Skeletal muscle tissue (tissue), 4 donors: ENCODE data around the gene KNDC1. TPM values are rescaled to one million over a fixed set of nuclear protein-coding genes. Genes with fewer than 3 reads are reported as not detected.

Source experiments
- H3K27ac ChIP-seq: one replicate; pipeline ENCODE4 v1.7.0; 2013; ENCODE audit warnings: mild to moderate bottlenecking, low read depth, low read length, inconsistent platforms
- H3K27me3 ChIP-seq, 3 donors: one replicate each; pipeline ENCODE4 v1.7.0; 2013; ENCODE audit warnings: low read length in 3 of 3; ENCODE audit not compliant: control insufficient read depth in 3 of 3, insufficient read depth in 3 of 3
- H3K36me3 ChIP-seq, 3 donors: one replicate each; pipeline ENCODE4 v1.7.0; 2013; ENCODE audit warnings: low read length in 3 of 3; ENCODE audit not compliant: control insufficient read depth in 3 of 3, insufficient read depth in 3 of 3
- H3K4me1 ChIP-seq, 3 donors: one replicate each; pipeline ENCODE4 v1.7.0; 2013; ENCODE audit warnings: low read length in 3 of 3, mild to moderate bottlenecking in 3 of 3; ENCODE audit not compliant: control insufficient read depth in 3 of 3, insufficient read depth in 3 of 3
- H3K4me3 ChIP-seq, 3 donors: one replicate each; pipeline ENCODE4 v1.7.0; 2013; ENCODE audit warnings: low read length in 3 of 3
- H3K9ac ChIP-seq, 3 donors: one replicate each; pipeline ENCODE4 v1.7.0; 2013; ENCODE audit warnings: low read length in 3 of 3, mild to moderate bottlenecking in 3 of 3, moderate library complexity in 2 of 3, low read depth in 1 of 3
- H3K9me3 ChIP-seq, 3 donors: one replicate each; pipeline ENCODE4 v1.7.0; 2013; ENCODE audit warnings: low read length in 3 of 3; ENCODE audit not compliant: control insufficient read depth in 3 of 3
- total RNA-seq: library from RNA; depleted of rRNA; stranded (reverse); fragments of >200 nt; gene quantifications from one replicate; pipeline ENCODE4 v1.2.3, GENCODE V29; 2014
- donor health status: Osteomylitis.

Gene KNDC1
- total RNA-seq, 1 donor from 2014 or later, result 0.52 TPM

DNA sequence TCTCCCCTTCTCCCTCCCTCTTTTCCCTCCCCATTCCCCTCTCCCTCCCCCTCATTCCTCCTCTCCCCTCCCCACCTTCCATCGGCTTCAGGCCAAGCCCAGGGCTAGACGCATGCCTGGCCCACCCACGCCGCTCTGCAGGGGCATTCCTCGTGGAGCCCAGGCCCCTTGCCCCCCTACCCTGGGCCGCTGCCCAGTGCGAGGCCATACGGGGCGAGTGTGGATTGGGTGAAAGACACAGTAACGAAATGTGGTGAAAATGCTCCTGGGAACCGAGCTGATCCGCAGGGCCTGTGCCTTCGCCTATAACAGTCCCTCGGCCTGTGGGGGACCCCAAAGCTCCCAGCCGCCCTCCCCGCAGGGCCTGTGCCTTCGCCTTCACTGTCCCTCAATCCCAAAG is 44.0 kb upstream of the KNDC1 start:
- Histone ChIP-seq H3K27me3 (peaks cover 0 to under 1% (median 0%) of the 10 kb centered on the region in 3 donors), H3K4me1 (peaks cover 13 to 23% (median 17%) of the 10 kb centered on the region in 3 donors), H3K36me3 (no peaks in the 10 kb centered on the region), H3K9me3 (peaks cover 0 to 3% (median 0%) of the 10 kb centered on the region in 3 donors), H3K27ac (no peak overlapping the region), H3K4me3 (no peak overlapping the region), H3K9ac (no peak overlapping the region)

DNA sequence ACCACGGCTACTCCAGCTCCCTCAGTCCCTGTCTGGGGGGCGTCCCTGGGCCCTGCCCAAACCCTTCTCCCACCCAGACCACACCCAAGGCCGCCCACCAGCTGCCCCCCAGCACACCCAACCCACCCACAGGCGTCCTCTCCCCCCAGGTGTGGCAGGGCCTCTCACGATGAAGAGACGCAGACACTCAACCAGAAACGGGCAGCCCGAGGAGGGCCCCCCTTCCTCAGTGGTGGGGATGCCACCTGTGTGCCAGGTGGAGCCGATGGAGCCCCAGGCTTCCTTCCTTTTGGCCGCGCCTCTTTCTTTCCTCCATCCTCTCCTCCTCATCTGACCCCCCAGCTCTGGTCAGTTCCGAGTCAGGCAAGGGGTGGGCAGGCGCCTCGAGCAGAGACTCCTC is 43.6 kb upstream of the KNDC1 start:
- peaks cover 13 to 22% (median 17%) of the 10 kb centered on the region in 3 donors for H3K4me1 ChIP-seq
- H3K4me3 ChIP-seq, result no peak overlapping the region
- peak overlapping the region; percentile 89 for H3K27ac ChIP-seq
- no peak overlapping the region for H3K9ac ChIP-seq
- peaks cover 0 to 4% (median 0%) of the 10 kb centered on the region in 3 donors for H3K27me3 ChIP-seq
- peaks cover 0 to 2% (median 0%) of the 10 kb centered on the region in 3 donors for H3K36me3 ChIP-seq
- H3K9me3 ChIP-seq, result peaks cover 0 to 3% (median 0%) of the 10 kb centered on the region in 3 donors

DNA sequence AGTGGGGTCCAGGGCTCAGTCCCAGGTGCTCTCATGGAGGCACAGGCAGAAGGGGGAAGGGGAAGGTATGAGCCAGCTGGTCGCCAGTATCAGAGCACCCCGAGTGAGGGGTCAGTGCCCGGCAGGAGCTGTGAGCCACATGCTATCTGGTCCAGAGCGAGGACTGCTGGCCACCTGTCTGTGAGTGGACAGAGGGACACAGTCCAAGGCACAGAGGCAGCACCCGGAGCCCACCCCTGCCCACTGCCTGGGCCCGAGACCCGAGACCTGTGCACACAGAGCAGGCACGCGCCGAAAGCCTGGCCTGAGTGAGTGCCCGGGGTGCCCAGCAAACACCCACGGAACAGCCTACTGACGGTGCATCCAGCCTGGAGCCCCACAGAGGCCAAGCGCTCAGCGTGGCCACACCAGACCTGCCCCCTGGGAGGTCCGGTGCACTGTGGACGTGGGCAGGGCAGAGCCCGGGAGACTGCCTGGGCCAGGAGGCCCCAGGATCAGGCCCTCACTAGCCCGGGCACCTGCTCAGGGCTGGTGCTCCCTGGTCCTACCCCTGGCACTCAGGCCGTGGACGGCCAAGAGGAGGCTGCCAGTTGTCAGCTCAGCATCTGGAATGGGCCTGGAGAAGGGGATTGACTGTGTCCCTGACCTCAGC is 42.9 kb upstream of the KNDC1 start:
- H3K36me3 ChIP-seq, result peaks cover 0 to 2% (median 0%) of the 10 kb centered on the region in 3 donors
- H3K27ac ChIP-seq, result peak overlapping the region; percentile 89
- H3K9me3 ChIP-seq, result peaks cover 0 to 3% (median 0%) of the 10 kb centered on the region in 3 donors
- peaks cover 13 to 22% (median 17%) of the 10 kb centered on the region in 3 donors for H3K4me1 ChIP-seq
- H3K27me3 ChIP-seq, result peaks cover 0 to 4% (median 0%) of the 10 kb centered on the region in 3 donors
- H3K9ac ChIP-seq, result peak overlapping the region in 2 of 3 donors; percentile 57 to 68
- H3K4me3 ChIP-seq, result peak overlapping the region in 1 of 3 donors; percentile 22

DNA sequence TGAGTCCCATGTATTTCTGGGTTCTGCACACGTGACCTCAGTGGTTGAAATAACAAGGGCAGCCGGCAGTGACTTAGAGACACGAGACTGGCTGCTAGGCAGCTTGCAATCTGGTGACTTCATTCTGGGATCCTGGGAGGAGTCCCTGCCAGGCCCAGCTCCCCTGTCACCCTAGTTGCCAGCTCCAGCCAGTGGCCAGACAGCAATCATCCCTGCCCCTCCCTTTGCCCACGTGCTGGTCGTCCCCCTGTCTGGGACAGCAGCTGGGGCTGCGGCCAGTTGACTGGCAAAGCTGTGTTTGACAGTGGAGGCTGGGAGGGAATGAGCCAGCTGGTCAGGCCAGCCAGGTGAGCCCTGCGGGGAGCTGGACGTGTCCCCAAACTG is 42.3 kb upstream of the KNDC1 start:
- no peak overlapping the region for H3K4me3 ChIP-seq
- peaks cover 0 to 2% (median 0%) of the 10 kb centered on the region in 3 donors for H3K36me3 ChIP-seq
- peaks cover 13 to 22% (median 17%) of the 10 kb centered on the region in 3 donors for H3K4me1 ChIP-seq
- H3K27me3 ChIP-seq, result peaks cover 0 to 4% (median 0%) of the 10 kb centered on the region in 3 donors
- peaks cover 0 to 3% (median 0%) of the 10 kb centered on the region in 3 donors for H3K9me3 ChIP-seq
- H3K9ac ChIP-seq, result peak overlapping the region in 2 of 3 donors; percentile 33
- H3K27ac ChIP-seq, result peak overlapping the region; percentile 89

DNA sequence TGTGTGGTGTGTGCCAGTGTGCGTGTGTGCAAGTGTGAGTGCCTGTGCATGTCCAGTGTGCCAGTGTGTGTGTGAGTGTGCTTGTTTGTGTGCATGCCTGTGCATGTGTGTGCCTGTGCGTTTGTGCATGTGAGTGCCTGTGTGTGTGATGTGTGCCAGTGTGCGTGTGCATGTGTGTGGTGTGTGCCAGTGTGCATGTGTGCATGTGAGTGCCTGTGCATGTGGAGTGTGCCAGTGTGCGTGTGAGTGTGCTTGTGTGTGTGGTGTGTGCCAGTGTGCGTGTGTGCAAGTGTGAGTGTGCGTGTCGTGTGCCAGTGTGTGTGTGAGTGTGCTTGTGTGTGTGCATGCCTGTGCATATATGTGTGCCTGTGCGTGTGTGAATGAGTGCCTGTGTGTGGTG is 38.5 kb upstream of the KNDC1 start:
- peaks cover 5 to 18% (median 12%) of the 10 kb centered on the region in 3 donors for H3K27me3 ChIP-seq
- peaks cover 0 to 2% (median 0%) of the 10 kb centered on the region in 3 donors for H3K36me3 ChIP-seq
- H3K4me1 ChIP-seq, result peaks cover 13 to 18% (median 15%) of the 10 kb centered on the region in 3 donors
- no peak overlapping the region for H3K9ac ChIP-seq
- no peak overlapping the region for H3K4me3 ChIP-seq
- peaks cover 0 to 3% (median 0%) of the 10 kb centered on the region in 3 donors for H3K9me3 ChIP-seq
- no peak overlapping the region for H3K27ac ChIP-seq

DNA sequence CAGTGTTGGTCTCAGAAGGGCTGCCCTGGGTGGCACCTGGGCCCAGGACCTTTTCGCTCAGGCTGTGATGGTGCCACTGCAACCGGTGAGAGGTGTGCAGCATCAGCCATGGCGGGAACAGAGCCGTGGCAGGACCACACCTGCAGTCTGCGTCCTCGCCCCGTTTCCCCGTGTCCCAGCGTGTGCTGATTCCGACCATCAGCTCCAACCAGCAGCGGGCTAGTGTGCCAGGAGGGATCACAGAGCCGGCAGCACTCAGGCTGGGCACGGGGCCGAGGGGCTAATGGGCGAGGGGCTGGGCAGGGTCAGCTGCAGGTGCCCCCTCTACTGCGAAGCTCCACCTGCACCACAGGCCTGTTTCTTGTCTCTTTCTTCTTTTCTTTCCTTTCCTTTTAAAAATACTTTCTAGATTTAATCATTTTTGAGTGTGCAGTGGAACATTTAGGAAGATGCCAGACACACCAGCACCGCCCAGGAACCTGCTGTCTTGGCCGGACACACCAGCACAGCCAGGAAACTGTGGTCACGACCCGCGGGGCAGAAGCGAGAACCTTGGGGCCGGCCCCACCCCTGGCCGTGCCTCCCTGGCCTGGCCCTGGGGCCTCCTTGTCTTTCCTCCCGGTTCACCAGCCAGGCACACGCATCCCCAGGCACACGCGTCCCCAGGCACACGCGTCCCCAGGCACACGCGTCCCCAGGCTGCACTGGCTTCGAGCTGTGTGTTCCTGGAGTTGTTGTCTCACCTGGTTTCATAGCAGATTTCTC is 37.7 kb upstream of the KNDC1 start:
- H3K9me3 ChIP-seq, result peaks cover 0 to 3% (median 0%) of the 10 kb centered on the region in 3 donors
- no peak overlapping the region for H3K4me3 ChIP-seq
- no peak overlapping the region for H3K27ac ChIP-seq
- H3K36me3 ChIP-seq, result peaks cover 0 to 2% (median 0%) of the 10 kb centered on the region in 3 donors
- H3K9ac ChIP-seq, result no peak overlapping the region
- peaks cover 4 to 10% (median 7%) of the 10 kb centered on the region in 3 donors for H3K4me1 ChIP-seq
- H3K27me3 ChIP-seq, result peaks cover 5 to 21% (median 12%) of the 10 kb centered on the region in 3 donors

DNA sequence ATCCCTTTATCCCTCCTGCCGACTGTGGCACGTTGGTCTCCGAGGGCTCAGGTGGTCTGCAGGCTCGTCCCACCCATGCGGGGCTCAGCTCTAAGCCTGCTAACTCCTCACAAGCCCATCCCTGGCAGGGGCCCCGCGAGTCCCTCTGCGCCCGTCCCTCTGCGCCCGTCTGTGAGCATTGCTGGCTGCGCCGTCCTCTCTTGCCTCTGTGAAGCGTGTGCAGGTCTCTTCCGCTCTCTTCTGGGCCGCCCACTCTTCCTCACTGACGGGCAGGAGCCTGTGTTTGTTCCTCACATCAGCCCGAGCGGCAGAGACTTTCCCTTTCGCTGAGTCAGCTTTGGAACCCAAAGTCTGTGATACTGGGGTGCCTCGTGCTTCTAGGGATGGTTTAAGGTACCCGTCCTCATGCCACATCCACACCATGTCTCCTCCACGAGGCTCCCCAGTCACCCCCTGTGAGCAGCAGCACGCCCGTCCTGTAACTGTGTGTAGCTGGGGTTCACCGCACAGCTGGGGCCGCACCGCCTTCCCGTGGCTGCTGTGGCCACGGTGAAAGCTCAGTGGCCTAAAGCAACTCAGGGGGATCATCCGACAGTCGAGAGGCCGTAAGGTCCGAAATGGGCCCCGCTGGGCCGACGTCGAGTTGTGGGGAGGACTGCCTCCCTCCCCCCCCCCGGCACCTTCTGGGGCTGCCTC is 36.8 kb upstream of the KNDC1 start:
- Histone ChIP-seq H3K27ac (no peak overlapping the region), H3K36me3 (peaks cover 0 to 2% (median 0%) of the 10 kb centered on the region in 3 donors), H3K4me3 (no peak overlapping the region), H3K27me3 (peaks cover 5 to 21% (median 12%) of the 10 kb centered on the region in 3 donors), H3K9ac (no peak overlapping the region), H3K4me1 (peaks cover 0 to 4% (median 1%) of the 10 kb centered on the region in 3 donors), H3K9me3 (peaks cover 0 to 3% (median 0%) of the 10 kb centered on the region in 3 donors)

DNA sequence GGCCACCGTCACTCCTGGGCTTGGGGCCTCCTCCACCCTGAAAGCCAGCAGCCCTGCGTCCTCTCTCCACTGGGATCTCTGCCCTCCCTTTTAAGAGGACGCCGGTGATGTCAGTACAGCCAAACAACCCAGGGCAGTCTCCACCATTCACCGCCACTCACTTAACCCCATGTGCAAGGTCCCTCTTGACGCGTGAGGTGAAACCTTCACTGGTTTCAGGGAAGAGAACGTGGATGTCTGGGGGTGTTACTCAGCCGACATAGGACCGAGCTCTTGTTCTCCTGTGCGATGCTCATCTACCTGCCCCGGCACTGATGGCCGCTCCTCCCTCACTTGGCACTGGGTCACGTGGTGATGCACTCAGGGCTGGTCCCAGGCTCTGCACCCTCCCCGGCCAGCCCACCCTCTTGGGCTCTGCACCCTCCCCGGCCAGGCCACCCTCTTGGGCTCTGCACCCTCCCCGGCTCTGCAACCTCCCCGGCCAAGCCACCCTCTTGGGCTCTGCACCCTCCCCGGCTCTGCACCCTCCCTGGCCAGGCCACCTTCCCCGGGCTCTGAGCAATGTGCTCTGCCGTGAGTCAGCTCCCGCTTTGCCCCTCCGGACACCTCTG is 36.2 kb upstream of the KNDC1 start:
- Histone ChIP-seq H3K27ac (no peak overlapping the region), H3K36me3 (peaks cover 0 to 2% (median 0%) of the 10 kb centered on the region in 3 donors), H3K4me1 (peaks cover 0 to 2% (median 0%) of the 10 kb centered on the region in 3 donors), H3K9ac (no peak overlapping the region), H3K4me3 (no peak overlapping the region), H3K27me3 (peaks cover 5 to 21% (median 12%) of the 10 kb centered on the region in 3 donors), H3K9me3 (peaks cover 0 to 2% (median 0%) of the 10 kb centered on the region in 3 donors)
